Activated CD8-positive, alpha-beta T cell treated with anti-CD3 and anti-CD28 coated beads for 36 hours (primary cell): ENCODE results near the gene CELF4. TPM values are rescaled to one million over a fixed set of nuclear protein-coding genes. Genes with fewer than 3 reads are reported as not detected.

ENCODE experiments used
- ATAC-seq: fragments of 200-7000 bp; cut with Tn5 transposase; one replicate; pipeline ENCODE4 v1.10.0; 2021; ENCODE audit warnings: mild to moderate bottlenecking, moderate library complexity
- CTCF ChIA-PET: fragments of 350-600 bp; sonication (Branson Sonifier 250); formaldehyde crosslinking; loops from one replicate; lab custom pipeline; 2021; ENCODE audit warnings: antibody characterized with exemption; lab: Charles Lee
- POLR2A ChIA-PET: fragments of 350-600 bp; sonication (Branson Sonifier 250); formaldehyde crosslinking; loops from one replicate; lab custom pipeline; 2021; ENCODE audit warnings: antibody characterized with exemption; lab: Charles Lee
- DNase-seq: peaks from one replicate; pipeline ENCODE4 v3.0.0-alpha.2; 2020
- H3K27ac Mint-ChIP-seq: one replicate; pipeline ENCODE4 v1.8.0; 2021; ENCODE audit warnings: mild to moderate bottlenecking, mixed read lengths
- H3K27me3 Mint-ChIP-seq: one replicate; pipeline ENCODE4 v1.8.0; 2021; ENCODE audit warnings: mixed read lengths
- H3K36me3 Mint-ChIP-seq: one replicate; pipeline ENCODE4 v1.8.0; 2021; ENCODE audit warnings: low read depth, mixed read lengths
- H3K4me1 Mint-ChIP-seq: one replicate; pipeline ENCODE4 v1.8.0; 2021; ENCODE audit warnings: low read depth, mixed read lengths
- H3K4me3 Mint-ChIP-seq: one replicate; pipeline ENCODE4 v1.8.0; 2021; ENCODE audit warnings: mild to moderate bottlenecking, moderate library complexity, mixed read lengths
- H3K9me3 Mint-ChIP-seq: one replicate; pipeline ENCODE4 v1.8.0; 2021; ENCODE audit warnings: mixed read lengths
- intact Hi-C: fragments of 100-400 bp; cut with micrococcal nuclease; formaldehyde crosslinking; loops from one replicate; pipeline ENCODE4 v1.10.0; 2022
- total RNA-seq, 2 experiments: library from RNA; stranded (reverse); gene quantifications; one replicate each; pipeline ENCODE4 v1.2.3, GENCODE V29; 2021
- TF ChIP-seq, protein P1 (sequence below): fragments of 200-600 bp; IDR thresholded peaks from one replicate; pipeline ENCODE4 v1.8.0; 2022; ENCODE audit warnings: antibody characterized with exemption, mild to moderate bottlenecking

Gene CELF4
- total RNA-seq, 2 experiments from 2014 or later = not detected

DNA sequence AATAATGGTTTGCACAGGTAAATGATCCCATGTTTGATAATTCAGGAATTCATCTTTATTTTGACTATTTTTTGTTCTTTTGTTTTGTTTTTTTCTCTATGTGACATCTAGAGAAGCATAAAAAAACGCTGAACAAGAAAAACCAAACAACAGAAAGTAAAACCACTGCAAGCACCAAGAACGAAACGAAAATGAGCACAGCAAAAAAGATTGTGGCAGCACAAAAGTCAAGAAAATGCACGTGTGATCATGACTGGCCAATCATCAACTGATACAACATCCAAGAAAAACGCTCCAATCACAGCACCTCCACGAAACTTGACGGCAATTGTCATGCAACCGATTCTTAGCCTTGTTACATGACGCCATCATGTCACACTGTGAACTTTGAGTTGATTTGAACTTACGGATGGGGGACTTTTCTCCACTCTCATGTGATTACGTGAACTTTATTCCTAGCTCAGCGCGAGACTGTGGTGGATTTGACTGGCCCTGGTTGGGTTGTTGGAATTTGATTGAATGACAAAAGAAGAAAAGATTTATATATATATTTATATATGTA, 318.7 kb downstream of the CELF4 start:
- Mint-ChIP-seq H3K9me3 (no peaks in the 10 kb centered on the region), H3K27ac (no peak overlapping the region), H3K4me3 (no peak overlapping the region), H3K4me1 (peaks cover 2% of the 10 kb centered on the region), H3K27me3 (peaks cover 40% of the 10 kb centered on the region), H3K36me3 (no peaks in the 10 kb centered on the region)
- intact Hi-C loops = no loop called here
- ChIA-PET CTCF (no interaction called here), POLR2A (no interaction called here)
- ATAC-seq (no peak), DNase-seq (no peak)
- TF ChIP-seq, protein P1, sequence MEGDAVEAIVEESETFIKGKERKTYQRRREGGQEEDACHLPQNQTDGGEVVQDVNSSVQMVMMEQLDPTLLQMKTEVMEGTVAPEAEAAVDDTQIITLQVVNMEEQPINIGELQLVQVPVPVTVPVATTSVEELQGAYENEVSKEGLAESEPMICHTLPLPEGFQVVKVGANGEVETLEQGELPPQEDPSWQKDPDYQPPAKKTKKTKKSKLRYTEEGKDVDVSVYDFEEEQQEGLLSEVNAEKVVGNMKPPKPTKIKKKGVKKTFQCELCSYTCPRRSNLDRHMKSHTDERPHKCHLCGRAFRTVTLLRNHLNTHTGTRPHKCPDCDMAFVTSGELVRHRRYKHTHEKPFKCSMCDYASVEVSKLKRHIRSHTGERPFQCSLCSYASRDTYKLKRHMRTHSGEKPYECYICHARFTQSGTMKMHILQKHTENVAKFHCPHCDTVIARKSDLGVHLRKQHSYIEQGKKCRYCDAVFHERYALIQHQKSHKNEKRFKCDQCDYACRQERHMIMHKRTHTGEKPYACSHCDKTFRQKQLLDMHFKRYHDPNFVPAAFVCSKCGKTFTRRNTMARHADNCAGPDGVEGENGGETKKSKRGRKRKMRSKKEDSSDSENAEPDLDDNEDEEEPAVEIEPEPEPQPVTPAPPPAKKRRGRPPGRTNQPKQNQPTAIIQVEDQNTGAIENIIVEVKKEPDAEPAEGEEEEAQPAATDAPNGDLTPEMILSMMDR = no peak

- ATAC-seq (no peak), DNase-seq (no peak)
- no peaks in the 10 kb centered on the region for H3K36me3 Mint-ChIP-seq
- peaks cover 29% of the 10 kb centered on the region for H3K27me3 Mint-ChIP-seq
- CTCF ChIA-PET = no interaction called here
- no peak overlapping the region for H3K4me3 Mint-ChIP-seq
- H3K4me1 Mint-ChIP-seq = peaks cover 2% of the 10 kb centered on the region
- no peaks in the 10 kb centered on the region for H3K9me3 Mint-ChIP-seq
- TF ChIP-seq, protein P1 = no peak
- intact Hi-C loops = no loop called here
- POLR2A ChIA-PET = no interaction called here
- H3K27ac Mint-ChIP-seq = no peak overlapping the region
These were observed 321.0 kb downstream of the CELF4 start for GRCh38 chr18:37244618-37245017.

DNA sequence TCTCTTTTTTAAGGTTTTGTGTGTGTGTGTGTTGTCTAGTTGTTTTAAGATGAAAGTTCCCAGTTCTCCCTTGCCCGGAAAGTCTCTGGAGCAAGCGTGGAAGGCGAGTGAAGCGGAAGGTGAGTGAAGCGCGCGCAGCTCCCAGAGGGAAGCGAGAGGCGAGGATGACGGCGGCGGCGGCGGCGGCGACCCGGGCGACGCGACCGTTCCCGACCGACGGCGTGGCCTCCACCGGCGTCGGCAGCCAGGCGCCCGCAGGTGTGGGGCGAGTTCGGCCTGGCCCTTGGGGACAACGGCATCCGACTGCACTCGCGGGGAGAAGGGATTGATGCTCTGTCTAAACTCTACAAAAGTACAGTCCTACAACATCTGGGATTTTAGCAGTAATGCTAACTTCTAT, 321.9 kb downstream of the CELF4 start:
- ATAC-seq (no peak), DNase-seq (no peak)
- intact Hi-C loops = no loop called here
- H3K27me3 Mint-ChIP-seq = peaks cover 29% of the 10 kb centered on the region
- H3K36me3 Mint-ChIP-seq = no peaks in the 10 kb centered on the region
- H3K9me3 Mint-ChIP-seq = no peaks in the 10 kb centered on the region
- H3K4me1 Mint-ChIP-seq = peaks cover 2% of the 10 kb centered on the region
- H3K27ac Mint-ChIP-seq = no peak overlapping the region
- ChIA-PET CTCF (no interaction called here), POLR2A (no interaction called here)
- H3K4me3 Mint-ChIP-seq = no peak overlapping the region
- TF ChIP-seq, protein P1 = no peak

DNA sequence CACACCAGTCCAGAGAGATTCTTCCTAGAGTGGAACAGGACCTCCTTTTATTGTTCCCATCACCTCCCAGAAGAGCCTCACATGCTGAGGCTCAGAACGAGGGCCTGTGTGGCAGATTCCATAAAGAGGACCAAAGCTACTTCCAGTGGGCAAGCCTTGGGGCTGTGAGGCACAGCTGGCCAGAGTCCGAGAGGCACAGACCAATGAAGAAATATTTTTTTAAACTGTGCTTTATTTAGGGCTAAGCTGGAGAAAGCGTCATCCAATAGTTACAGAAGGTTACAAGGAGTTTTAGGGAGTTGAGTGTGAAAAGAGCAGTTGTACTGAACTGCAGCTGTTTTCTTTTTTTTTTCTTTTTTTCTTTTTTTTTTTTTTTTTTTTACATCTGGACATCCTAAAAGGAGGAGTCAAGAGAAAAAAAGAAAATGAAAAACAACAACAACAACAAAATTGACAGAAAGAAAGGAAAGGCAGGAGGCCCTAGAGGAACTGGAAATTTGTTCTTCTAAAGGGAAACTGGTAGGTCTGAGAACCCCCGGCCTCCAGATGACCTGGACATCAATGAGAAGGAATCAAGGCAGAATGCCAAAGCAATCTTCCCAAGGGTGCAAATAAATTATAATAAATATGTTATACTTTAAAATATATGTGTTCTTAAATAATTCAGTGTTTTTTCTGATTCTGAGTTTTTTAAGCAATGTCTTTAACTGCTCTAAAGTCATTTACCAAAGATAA, 322.6 kb downstream of the CELF4 start:
- Mint-ChIP-seq H3K36me3 (no peaks in the 10 kb centered on the region), H3K9me3 (no peaks in the 10 kb centered on the region), H3K27ac (no peak overlapping the region), H3K27me3 (peaks cover 27% of the 10 kb centered on the region), H3K4me3 (no peak overlapping the region), H3K4me1 (peaks cover 2% of the 10 kb centered on the region)
- intact Hi-C loops = no loop called here
- no peak for DNase-seq
- ChIA-PET CTCF (no interaction called here), POLR2A (no interaction called here)
- no peak for ATAC-seq
- TF ChIP-seq, protein P1 = no peak

GRCh38 chr18:37242091-37242490, 323.5 kb downstream of the CELF4 start:
- TF ChIP-seq, protein P1 = no peak
- Mint-ChIP-seq H3K27ac (no peak overlapping the region), H3K27me3 (peaks cover 26% of the 10 kb centered on the region), H3K36me3 (no peaks in the 10 kb centered on the region), H3K4me3 (no peak overlapping the region), H3K9me3 (no peaks in the 10 kb centered on the region), H3K4me1 (peaks cover 2% of the 10 kb centered on the region)
- DNase-seq (no peak), ATAC-seq (no peak)
- CTCF ChIA-PET = no interaction called here
- intact Hi-C loops = no loop called here
- POLR2A ChIA-PET = no interaction called here
